Large intestine (tissue), 3 donors: ENCODE results near the gene ZNF593. TPM values are rescaled to one million over a fixed set of nuclear protein-coding genes. Genes with fewer than 3 reads are reported as not detected.
A peak's percentile ranks its signal among the peaks of the same experiment; 100 is the strongest.

Experiments used
- DNase-seq, 2 donors: peaks; one replicate each; pipeline versions ENCODE4 v3.0.0 to v3.0.0-alpha.2; 2013
- H3K27ac ChIP-seq: one replicate; pipeline ENCODE4 v1.5.1; 2013; ENCODE audit warnings: low read length
- H3K27me3 ChIP-seq: 2 replicates; pipeline ENCODE4 v1.6.1; 2013; ENCODE audit warnings: low read length; ENCODE audit not compliant: control insufficient read depth, insufficient read depth
- H3K36me3 ChIP-seq: 2 replicates; pipeline ENCODE4 v1.6.1; 2013; ENCODE audit warnings: low read length; ENCODE audit not compliant: control insufficient read depth, insufficient read depth
- H3K4me1 ChIP-seq: one replicate; pipeline ENCODE4 v1.6.1; 2013; ENCODE audit warnings: low read length; ENCODE audit not compliant: control insufficient read depth, insufficient read depth
- H3K4me3 ChIP-seq: one replicate; pipeline ENCODE4 v1.5.1; 2013; ENCODE audit warnings: low read length
- H3K9me3 ChIP-seq: one replicate; pipeline ENCODE4 v1.6.1; 2013; ENCODE audit warnings: mild to moderate bottlenecking, low read depth, low read length, moderate library complexity; ENCODE audit not compliant: control insufficient read depth
- WGBS: methylation state at CpG from one replicate; pipeline ENCODE4 v1.1.5; 2013; ENCODE audit warnings: low lambda C conversion rate; ENCODE audit not compliant: insufficient coverage; 5-methylcytosine and 5-hydroxymethylcytosine counted together
- polyA plus RNA-seq: library from polyadenylated mRNA; unstranded; fragments of 120-200 nt; gene quantifications from one replicate; pipeline ENCODE4 v1.2.1, GENCODE V29; 2013

Gene ZNF593
- polyA plus RNA-seq, 1 donor = 30.4 TPM

DNA sequence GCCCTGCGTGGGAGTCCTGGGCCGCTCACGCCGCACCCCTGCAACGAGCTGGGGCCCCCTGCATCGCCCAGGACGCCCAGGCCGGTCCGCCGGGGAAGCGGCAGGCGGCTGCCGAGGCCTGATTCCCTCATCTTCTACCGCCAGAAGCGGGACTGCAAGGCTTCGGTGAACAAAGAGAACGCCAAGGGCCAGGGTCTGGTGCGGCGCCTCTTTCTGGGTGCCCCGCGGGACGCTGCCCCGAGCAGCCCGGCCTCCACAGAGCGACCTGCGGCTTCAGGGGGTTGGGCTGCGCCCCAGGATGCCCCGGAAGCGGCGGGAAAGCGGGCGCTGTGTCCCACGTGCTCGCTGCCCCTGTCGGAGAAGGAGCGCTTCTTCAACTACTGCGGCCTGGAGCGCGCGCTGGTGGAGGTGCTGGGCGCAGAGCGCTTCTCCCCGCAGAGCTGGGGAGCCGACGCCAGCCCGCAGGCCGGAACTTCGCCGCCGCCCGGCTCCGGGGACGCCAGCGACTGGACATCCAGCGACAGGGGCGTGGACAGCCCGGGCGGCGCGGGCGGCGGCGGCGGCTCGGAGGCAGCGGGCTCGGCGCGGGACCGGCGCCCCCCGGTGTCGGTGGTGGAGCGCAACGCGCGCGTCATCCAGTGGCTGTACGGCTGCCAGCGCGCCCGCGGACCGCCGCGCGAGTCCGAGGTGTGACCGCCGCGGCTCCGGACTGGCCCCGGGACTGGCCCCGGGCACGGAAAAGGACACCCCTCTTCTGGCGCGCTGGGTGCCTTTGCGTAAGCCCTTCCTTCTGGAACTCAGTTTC is 8.1 kb upstream of the ZNF593 start:
- WGBS = no CpG with 5 or more reads among the region's 98 CpGs
- Histone ChIP-seq H3K4me3 (peak overlapping the region; percentile 38), H3K9me3 (peaks cover 5% of the 10 kb centered on the region), H3K36me3 (no peaks in the 10 kb centered on the region), H3K27ac (no peak overlapping the region), H3K4me1 (peaks cover 16% of the 10 kb centered on the region), H3K27me3 (peaks cover 38% of the 10 kb centered on the region)
- DNase-seq = peak in 1 of 2 donors; percentile 75

DNA sequence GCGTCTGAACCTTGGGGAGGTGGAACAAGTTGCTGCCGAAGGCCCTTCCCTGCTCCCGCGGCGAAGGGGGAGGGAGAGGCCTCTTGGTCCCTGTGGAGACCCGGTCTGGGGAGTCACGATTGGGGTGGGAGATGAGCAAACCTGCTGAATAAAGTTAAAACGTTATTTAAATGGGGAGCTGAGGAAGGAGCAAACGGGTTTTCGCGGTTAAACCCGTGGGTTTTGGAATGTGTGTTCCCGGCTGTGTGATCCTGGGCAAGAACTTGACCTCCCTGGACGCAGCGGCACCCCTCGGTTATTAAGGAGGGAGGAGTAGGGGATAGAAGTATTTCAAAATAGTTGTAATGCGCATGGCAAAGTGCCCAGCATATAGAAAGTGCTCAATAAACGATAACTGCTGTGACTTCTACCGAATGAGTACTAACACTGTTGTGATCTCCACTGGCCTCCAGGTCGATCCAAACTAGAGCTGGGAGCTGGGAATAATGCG is 7.4 kb upstream of the ZNF593 start:
- Histone ChIP-seq H3K27me3 (peaks cover 38% of the 10 kb centered on the region), H3K36me3 (no peaks in the 10 kb centered on the region), H3K9me3 (peaks cover 5% of the 10 kb centered on the region), H3K4me3 (peak overlapping the region; percentile 30), H3K4me1 (peaks cover 16% of the 10 kb centered on the region), H3K27ac (no peak overlapping the region)
- no peak for DNase-seq
- WGBS = no CpG with 5 or more reads among the region's 21 CpGs

DNA sequence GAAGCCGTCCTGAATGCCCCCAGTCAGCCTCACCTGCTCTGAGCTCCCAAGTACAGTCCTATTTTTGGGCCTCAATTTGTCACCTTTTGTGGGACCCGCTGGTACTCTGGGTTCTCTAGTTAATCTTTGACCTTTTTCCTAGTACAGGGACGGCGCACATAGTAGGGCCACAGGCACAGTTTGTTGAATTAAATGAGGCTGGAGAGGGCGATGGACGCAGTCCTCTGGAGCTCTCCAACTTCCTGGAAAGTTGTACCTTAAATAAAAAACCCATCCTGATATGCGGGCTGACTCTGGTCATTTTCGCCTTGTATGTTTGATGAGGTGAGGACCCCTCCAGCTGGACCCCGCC is 6.0 kb upstream of the ZNF593 start:
- Histone ChIP-seq H3K36me3 (no peaks in the 10 kb centered on the region), H3K27me3 (peaks cover 32% of the 10 kb centered on the region), H3K4me1 (peaks cover 16% of the 10 kb centered on the region), H3K27ac (no peak overlapping the region), H3K4me3 (peak overlapping the region; percentile 33), H3K9me3 (peaks cover 5% of the 10 kb centered on the region)
- DNase-seq = no peak
- no CpG with 5 or more reads among the region's 9 CpGs for WGBS

DNA sequence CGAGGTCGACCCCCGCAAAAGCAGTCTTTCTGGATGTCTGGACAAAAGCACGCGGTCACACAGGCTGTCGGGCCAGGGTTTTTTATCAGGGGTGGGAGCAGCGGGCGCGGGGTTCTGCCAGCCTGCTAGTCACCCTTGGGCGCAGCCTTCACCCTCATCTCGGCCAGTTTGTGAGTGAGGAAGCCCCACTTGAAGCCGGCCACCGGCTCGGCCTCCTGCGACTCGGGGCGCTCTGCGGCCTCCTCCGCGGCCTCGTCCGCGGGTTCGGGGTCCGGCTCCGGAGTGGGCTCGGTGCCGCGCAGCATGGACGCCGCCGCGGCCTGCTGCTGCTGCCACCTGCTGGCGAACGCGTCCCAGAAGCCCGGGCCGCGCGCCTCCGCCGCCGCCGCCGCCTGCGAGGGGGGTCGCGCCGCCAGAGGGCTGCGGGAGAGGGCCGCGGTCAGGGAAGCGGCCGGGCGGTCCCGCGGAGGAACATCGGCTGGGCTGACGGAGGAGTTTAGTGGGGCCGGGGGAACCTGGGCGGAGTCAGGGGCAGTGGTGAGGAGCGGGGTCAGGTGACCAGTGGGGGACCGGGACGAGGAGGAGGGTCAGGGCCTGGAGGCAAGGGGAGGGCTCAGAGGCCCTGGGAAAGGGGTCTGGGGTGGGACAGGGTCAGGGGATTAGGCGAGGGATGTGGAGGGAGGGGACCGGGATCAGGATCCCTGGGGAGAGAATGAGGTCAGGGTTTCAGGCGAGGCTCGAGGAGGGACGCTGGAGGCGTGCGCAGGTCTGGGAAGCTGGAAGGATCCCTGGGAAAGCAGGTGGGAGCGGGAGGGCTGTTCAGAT is 5.5 kb upstream of the ZNF593 start:
- peaks cover 19% of the 10 kb centered on the region for H3K4me1 ChIP-seq
- peaks cover 32% of the 10 kb centered on the region for H3K27me3 ChIP-seq
- peaks cover 5% of the 10 kb centered on the region for H3K9me3 ChIP-seq
- peak overlapping the region; percentile 35 for H3K4me3 ChIP-seq
- H3K27ac ChIP-seq = no peak overlapping the region
- no peaks in the 10 kb centered on the region for H3K36me3 ChIP-seq
- peak in 1 of 2 donors; percentile 49 for DNase-seq
- WGBS = no CpG with 5 or more reads among the region's 72 CpGs

DNA sequence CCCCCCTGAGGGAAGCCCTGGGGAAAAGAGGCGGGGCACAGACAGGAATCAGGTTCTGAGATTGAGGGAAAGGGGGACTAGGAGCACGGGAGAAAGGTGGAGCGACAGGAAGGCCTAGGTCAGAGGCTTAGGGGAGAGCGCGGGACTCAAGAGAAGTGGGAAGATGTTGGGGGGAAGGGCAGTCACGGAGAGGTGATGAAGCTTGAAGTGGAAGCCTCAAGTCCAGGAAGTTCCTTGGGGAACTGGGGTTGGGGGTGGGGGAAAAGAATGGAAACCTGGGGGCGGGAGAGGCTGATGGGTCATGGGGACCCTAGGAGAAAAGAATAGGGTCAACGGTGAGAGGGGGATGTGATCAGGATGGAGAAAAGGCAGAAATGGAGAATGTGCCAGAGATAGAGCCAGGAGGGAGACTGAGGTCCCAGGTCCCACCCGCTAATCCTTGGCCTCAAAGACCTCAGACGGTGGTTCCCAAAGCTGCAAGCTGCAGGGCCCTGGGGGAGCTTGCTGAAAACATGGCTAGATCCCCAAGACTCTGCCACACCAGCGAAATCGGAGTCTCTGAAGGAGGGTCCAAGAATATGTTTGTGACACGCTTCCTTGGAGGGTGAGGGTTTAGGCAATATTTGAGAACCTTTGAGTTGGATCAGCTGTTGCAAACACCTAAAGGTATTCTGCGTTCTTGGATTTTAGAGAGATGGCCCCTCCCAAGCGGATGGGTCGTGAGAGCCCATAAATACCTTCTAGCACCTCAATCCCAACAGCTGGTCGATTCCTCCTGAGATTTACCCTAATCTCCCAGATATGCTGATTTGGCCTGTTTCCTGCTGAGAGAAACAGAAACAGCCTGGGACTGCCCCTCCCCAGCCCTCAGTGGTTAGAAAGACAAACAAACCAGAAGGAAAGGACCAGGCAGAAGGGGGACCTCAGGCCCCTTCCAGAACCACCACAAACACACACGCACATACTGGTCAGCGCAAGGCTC is 4.6 kb upstream of the ZNF593 start:
- H3K27ac ChIP-seq = no peak overlapping the region
- 58% methylated on average over 2 of the region's 19 CpGs for WGBS
- no peak for DNase-seq
- peaks cover 31% of the 10 kb centered on the region for H3K27me3 ChIP-seq
- H3K4me3 ChIP-seq = no peak overlapping the region
- H3K36me3 ChIP-seq = no peaks in the 10 kb centered on the region
- H3K9me3 ChIP-seq = peaks cover 5% of the 10 kb centered on the region
- peaks cover 23% of the 10 kb centered on the region for H3K4me1 ChIP-seq

DNA sequence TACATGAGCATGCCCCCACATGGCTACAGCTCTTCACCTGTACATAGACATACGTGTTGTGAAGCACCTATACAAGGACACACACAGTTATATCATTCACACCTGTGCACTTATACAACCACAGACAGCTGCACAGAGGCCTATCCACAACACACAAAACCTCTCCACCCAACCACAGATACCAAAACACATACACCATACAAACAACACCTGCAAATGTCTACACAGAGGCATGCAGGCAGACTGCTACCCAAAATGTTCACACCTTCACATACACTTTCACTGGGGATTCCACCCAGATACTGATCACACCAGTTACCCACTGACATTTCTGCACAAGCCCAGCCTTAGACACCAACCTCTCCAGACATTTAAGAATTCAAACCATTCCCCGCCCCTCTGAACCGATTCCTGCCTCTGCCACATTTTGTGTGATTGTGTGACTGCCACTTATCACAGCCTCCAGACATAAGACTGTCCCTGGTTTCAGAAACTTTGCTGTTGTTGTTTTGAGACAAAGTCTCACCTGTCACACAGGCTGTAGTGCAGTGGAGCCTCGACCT is 2.9 kb upstream of the ZNF593 start:
- H3K4me3 ChIP-seq = no peak overlapping the region
- H3K36me3 ChIP-seq = no peaks in the 10 kb centered on the region
- no peaks in the 10 kb centered on the region for H3K9me3 ChIP-seq
- peaks cover 16% of the 10 kb centered on the region for H3K27me3 ChIP-seq
- H3K4me1 ChIP-seq = peaks cover 26% of the 10 kb centered on the region
- WGBS = no CpG with 5 or more reads among the region's 4 CpGs
- no peak overlapping the region for H3K27ac ChIP-seq
- no peak for DNase-seq

DNA sequence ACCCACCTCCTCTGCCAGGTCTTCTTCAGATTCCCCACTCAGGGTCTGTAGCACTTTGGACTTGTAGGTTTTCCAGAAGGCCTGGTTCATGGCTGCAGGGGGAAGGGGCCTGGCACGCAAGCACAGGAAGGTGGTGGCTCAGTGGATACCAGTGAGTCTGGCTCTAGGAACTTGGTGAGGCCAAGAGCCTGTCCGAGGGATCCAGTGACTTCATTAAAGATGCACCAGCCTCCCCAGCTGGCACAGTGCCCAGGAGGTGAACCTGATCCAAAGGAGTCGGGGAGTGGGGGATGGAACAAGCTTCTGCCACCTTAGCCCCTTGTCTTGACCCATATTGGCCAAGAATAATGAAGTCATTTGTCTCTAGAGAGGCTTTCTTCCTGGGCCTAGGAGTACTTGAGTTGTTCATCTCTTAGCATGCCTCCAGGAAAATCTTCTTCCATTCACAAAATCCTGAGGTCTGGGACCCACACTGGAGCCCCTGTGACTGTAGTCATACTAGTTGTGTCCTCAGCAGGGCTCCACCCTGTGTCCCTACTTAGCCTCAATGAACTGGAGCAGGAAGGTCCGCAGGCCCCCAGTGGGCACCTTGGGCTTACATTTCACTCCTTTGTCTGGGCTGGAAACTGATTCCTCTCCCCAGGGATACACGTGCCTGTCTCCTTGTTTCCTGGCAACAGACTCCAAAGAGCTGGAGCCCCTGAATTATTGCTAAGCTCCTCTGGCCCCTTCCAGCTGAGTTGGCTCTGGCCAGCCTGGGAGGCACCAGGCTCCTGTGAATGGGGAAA is 1.1 kb upstream of the ZNF593 start, which contains the start of gene C1orf232:
Gene C1orf232 (minus strand): TSS at position 554 of the 788 bp plus-strand sequence. CDS start 464 bp downstream, at position 90.
- H3K36me3 ChIP-seq = no peaks in the 10 kb centered on the region
- DNase-seq = peak in 1 of 2 donors; percentile 23
- H3K27ac ChIP-seq = peak within 1 kb of the TSS; percentile 74
- peak within 1 kb of the TSS; percentile 56 for H3K4me3 ChIP-seq
- peaks cover 25% of the 10 kb centered on the region for H3K4me1 ChIP-seq
- H3K27me3 ChIP-seq = peaks cover 3% of the 10 kb centered on the region
- no peaks in the 10 kb centered on the region for H3K9me3 ChIP-seq
- no CpG with 5 or more reads among the region's 5 CpGs for WGBS

DNA sequence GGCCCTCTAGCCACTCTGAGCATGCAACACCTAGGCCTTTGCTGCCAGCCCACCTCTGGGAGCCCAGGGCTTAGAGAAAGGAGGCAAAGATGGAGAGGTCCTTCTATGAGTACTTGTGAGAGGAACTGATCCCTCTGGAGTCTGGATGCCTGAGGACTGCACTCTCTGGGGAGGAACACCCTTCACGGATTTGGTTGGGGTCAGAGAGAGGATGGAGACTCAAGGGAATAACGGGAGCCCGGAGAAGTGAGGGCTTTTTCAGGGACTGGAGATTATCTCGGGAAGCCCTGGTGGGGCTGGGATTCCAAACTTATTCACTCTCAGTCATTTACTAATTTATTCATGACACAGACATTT is 532 bp upstream of the ZNF593 start:
- H3K4me3 ChIP-seq = peak overlapping the region; percentile 56
- no peaks in the 10 kb centered on the region for H3K27me3 ChIP-seq
- H3K36me3 ChIP-seq = no peaks in the 10 kb centered on the region
- H3K27ac ChIP-seq = peak overlapping the region; percentile 74
- H3K9me3 ChIP-seq = no peaks in the 10 kb centered on the region
- peaks cover 21% of the 10 kb centered on the region for H3K4me1 ChIP-seq
- DNase-seq = no peak
- WGBS = no CpG with 5 or more reads among the region's 4 CpGs

DNA sequence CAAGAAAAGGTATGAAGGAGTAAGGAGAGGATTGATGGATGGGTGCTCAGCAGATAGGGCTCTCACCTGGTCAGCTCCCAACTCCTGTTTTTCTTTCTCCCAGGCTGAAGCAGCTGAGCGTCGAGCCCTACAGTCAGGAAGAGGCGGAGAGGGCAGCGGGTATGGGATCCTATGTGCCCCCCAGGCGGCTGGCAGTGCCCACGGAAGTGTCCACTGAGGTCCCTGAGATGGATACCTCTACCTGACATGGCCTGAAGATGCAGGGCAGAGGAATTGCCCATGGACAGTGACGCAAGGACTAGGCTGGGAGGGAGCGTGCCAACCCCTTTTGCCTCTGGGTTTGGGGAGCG is 739 bp downstream of the ZNF593 start:
- DNase-seq = no peak
- Histone ChIP-seq H3K36me3 (no peaks in the 10 kb centered on the region), H3K27ac (peak overlapping the region; percentile 74), H3K27me3 (no peaks in the 10 kb centered on the region), H3K9me3 (no peaks in the 10 kb centered on the region), H3K4me1 (peaks cover 17% of the 10 kb centered on the region), H3K4me3 (peak overlapping the region; percentile 56)
- no CpG with 5 or more reads among the region's 9 CpGs for WGBS
